Stimulated activated CD8-positive, alpha-beta memory T cell treated with anti-CD3 and anti-CD28 coated beads, Interleukin-7, amount 100 ng/mL, for 1 hour (primary cell): ENCODE results near the gene SAP25.

Experiments
- DNase-seq, 2 donors: peaks; one replicate each; pipeline ENCODE4 v3.0.0-alpha.2; 2020; ENCODE audit warnings: low read depth in 2 of 2

SAP25 gene

GRCh38 chr7:100573691-100574361, at the start of gene SAP25:
Gene SAP25 (minus strand): TSS chr7:100573900. CDS start chr7:100573742, 158 bp downstream.
- DNase-seq: no peak

- no peak for DNase-seq
Observed at GRCh38 chr7:100621554-100621953, 47.9 kb upstream of the SAP25 start.

GRCh38 chr7:100620804-100621203, 47.1 kb upstream of the SAP25 start:
- DNase-seq: no peak

GRCh38 chr7:100620239-100620638, 46.5 kb upstream of the SAP25 start:
- DNase-seq: no peak

- DNase-seq: no peak
Observed at GRCh38 chr7:100614308-100614861, 40.7 kb upstream of the SAP25 start.

GRCh38 chr7:100613412-100614175, 39.9 kb upstream of the SAP25 start:
- DNase-seq: no peak

- no peak for DNase-seq
Observed at GRCh38 chr7:100612730-100613390, 39.2 kb upstream of the SAP25 start.

- peak; percentile 92 to 96 for DNase-seq
Observed at GRCh38 chr7:100611983-100612729, 38.5 kb upstream of the SAP25 start, which contains the start of gene MOSPD3. Gene MOSPD3 (plus strand): TSS chr7:100612540. CDS start chr7:100612792, 252 bp downstream.

GRCh38 chr7:100609958-100610357, 36.3 kb upstream of the SAP25 start:
- no peak for DNase-seq

GRCh38 chr7:100607111-100607510, 33.4 kb upstream of the SAP25 start:
- no peak for DNase-seq

- no peak for DNase-seq
Observed at GRCh38 chr7:100606313-100606712, 32.6 kb upstream of the SAP25 start.

GRCh38 chr7:100604976-100605911, 31.5 kb upstream of the SAP25 start:
- no peak for DNase-seq

GRCh38 chr7:100604028-100604975, 30.6 kb upstream of the SAP25 start:
- DNase-seq: peak in 1 of 2 donors; percentile 42

GRCh38 chr7:100603726-100604027, 30.0 kb upstream of the SAP25 start:
- DNase-seq: no peak

- DNase-seq: no peak
Observed at GRCh38 chr7:100602889-100603725, 29.4 kb upstream of the SAP25 start.

- no peak for DNase-seq
Observed at GRCh38 chr7:100600730-100601038, 27.0 kb upstream of the SAP25 start.

GRCh38 chr7:100599911-100600729, 26.4 kb upstream of the SAP25 start:
- DNase-seq: no peak

GRCh38 chr7:100598425-100598824, 24.7 kb upstream of the SAP25 start:
- no peak for DNase-seq
